Liver (tissue), 3 donors: ENCODE data around the gene RBMS3.

ENCODE experiments used
- CTCF ChIP-seq: fragments of 150-350 bp; IDR thresholded peaks from 2 replicates; pipeline ENCODE4 v1.5.1; 2017; ENCODE audit warnings: improper control_type of control experiment, low read depth, low read length; ENCODE audit not compliant: missing input control
- TAF1 ChIP-seq: conservative IDR thresholded peaks from 2 replicates; pipeline ENCODE4 v1.6.1; 2016; ENCODE audit warnings: antibody characterized with exemption, mild to moderate bottlenecking
- donor health status: healthy.
- donor health status: healthy.

GRCh38 chr3:29880809-29881208, 599.9 kb downstream of the RBMS3 start:
- TF ChIP-seq CTCF = no peak
- no peak for TF ChIP-seq TAF1
